HepG2 (cell line): ENCODE data around the gene CEP44. TPM values are rescaled to one million over a fixed set of nuclear protein-coding genes. Genes with fewer than 3 reads are reported as not detected.

Experiments used
- ATAC-seq: fragments of 200-7000 bp; cut with Tn5 transposase; 3 replicates; pipeline ENCODE4 v1.9.1; 2020; ENCODE audit warnings: mild to moderate bottlenecking, moderate library complexity
- BruUV-seq: library from RNA; stranded (reverse); fragments of 400-500 nt; replicated peaks from 2 replicates; lab custom pipeline; 2021; lab: Mats Ljungman, UMichigan
- CTCF ChIA-PET: fragments of 300-600 bp; formaldehyde crosslinking; extraction: SDS; loops from one replicate; lab custom pipeline; 2021; ENCODE audit warnings: low total read pairs, inconsistent platforms, low intra/inter-chr PET ratio; lab: Yijun Ruan, JAX
- POLR2A ChIA-PET: fragments of 350-600 bp; sonication (Branson Sonifier 250); formaldehyde crosslinking; loops from one replicate; lab custom pipeline; 2020; ENCODE audit warnings: antibody characterized with exemption, inconsistent platforms; lab: Yijun Ruan, JAX
- DNase-seq: peaks from one replicate; pipeline ENCODE4 v3.0.0-alpha.2; 2015; ENCODE audit warnings: low spot score
- FAIRE-seq: peaks from 3 replicates; lab custom pipeline; 2011; peaks lifted over from hg19 to GRCh38; lab: Jason Lieb, UNC
- H2AFZ ChIP-seq: one replicate; pipeline ENCODE4 v1.6.1; 2011; ENCODE audit warnings: low read length, inconsistent platforms
- H3K27ac ChIP-seq: fragments of 300-600 bp; 3 replicates; pipeline ENCODE4 v1.8.0; 2011; ENCODE audit warnings: mixed run types, mild to moderate bottlenecking, mixed read lengths, low read length, inconsistent platforms; ENCODE audit not compliant: insufficient read depth; ENCODE audit errors: extremely low read length
- H3K27me3 ChIP-seq, 2 experiments: fragments of 200-600 bp in 1 of 2; 2 replicates in 1 of 2; 3 replicates in 1 of 2; pipeline versions ENCODE4 v1.6.0 to v1.8.0; 2011; ENCODE audit warnings: low read length in 2 of 2, mild to moderate bottlenecking in 2 of 2, moderate library complexity in 2 of 2, inconsistent platforms in 1 of 2; ENCODE audit not compliant: insufficient read depth in 2 of 2, control insufficient read depth in 1 of 2
- H3K36me3 ChIP-seq, 2 experiments: fragments of 200-600 bp in 1 of 2; replicated peaks in 1 of 2; 2 replicates in 1 of 2; 3 replicates in 1 of 2; pipeline versions ENCODE4 v1.5.1 to v1.8.0; 2011; ENCODE audit warnings: low read length in 2 of 2, inconsistent platforms in 1 of 2; ENCODE audit not compliant: insufficient read depth in 2 of 2, control insufficient read depth in 1 of 2
- H3K4me1 ChIP-seq: 2 replicates; pipeline ENCODE4 v1.5.1; 2012; ENCODE audit warnings: low read length, inconsistent platforms; ENCODE audit not compliant: insufficient read depth
- H3K4me2 ChIP-seq: 2 replicates; pipeline ENCODE4 v1.6.0; 2011; ENCODE audit warnings: low read depth, low read length, inconsistent platforms
- H3K4me3 ChIP-seq, 3 experiments: fragments of 200-600 bp in 1 of 3; sonication (generic), shearing (Covaris generic) in 1 of 3; replicated peaks in 1 of 3; 2 replicates each; pipeline ENCODE4 v1.5.1; 2011 to 2016; ENCODE audit warnings: low read length in 3 of 3, inconsistent platforms in 2 of 3, low read depth in 2 of 3, mild to moderate bottlenecking in 2 of 3, control low read depth in 1 of 3, mixed read lengths in 1 of 3; ENCODE audit not compliant: insufficient read depth in 1 of 3
- H3K79me2 ChIP-seq: one replicate; pipeline ENCODE4 v1.6.1; 2011; ENCODE audit warnings: low read length, inconsistent platforms; ENCODE audit not compliant: insufficient read depth
- H3K9ac ChIP-seq: 2 replicates; pipeline ENCODE4 v1.6.0; 2011; ENCODE audit warnings: mild to moderate bottlenecking, low read depth, low read length, inconsistent platforms; ENCODE audit not compliant: insufficient read depth
- H3K9me3 ChIP-seq: 2 replicates; pipeline ENCODE4 v1.5.1; 2012; ENCODE audit warnings: mild to moderate bottlenecking, low read length
- H4K20me1 ChIP-seq: 2 replicates; pipeline ENCODE4 v1.6.0; 2011; ENCODE audit warnings: inconsistent platforms, mild to moderate bottlenecking, low read length, moderate library complexity; ENCODE audit not compliant: insufficient read depth
- ATRX ChIP-seq: sonication (generic); formaldehyde crosslinking; IDR thresholded peaks from 2 replicates; pipeline ENCODE4 v1.4.0; 2020; ENCODE audit warnings: missing genetic modification reagents, borderline replicate concordance
- CHD2 ChIP-seq: IDR thresholded peaks from 2 replicates; pipeline ENCODE4 v1.6.1; 2011; ENCODE audit warnings: low read depth, low read length, improper control_type of control experiment
- CREB1 ChIP-seq, 2 experiments: fragments of 450-650 bp in 1 of 2; IDR thresholded peaks; 2 replicates each; pipeline ENCODE4 v1.6.1; 2016 to 2017; ENCODE audit warnings: control low read depth in 1 of 2, mild to moderate bottlenecking in 1 of 2, missing compliant biosample characterization in 1 of 2, missing genetic modification characterization in 1 of 2
- ISL2 ChIP-seq: sonication (generic); formaldehyde crosslinking; IDR thresholded peaks from 2 replicates; pipeline ENCODE4 v1.5.0; 2020; ENCODE audit warnings: missing genetic modification reagents
- KAT8 ChIP-seq: IDR thresholded peaks from 2 replicates; pipeline ENCODE4 v1.6.1; 2016; ENCODE audit warnings: missing genetic modification reagents, missing compliant biosample characterization
- LCORL ChIP-seq, 2 experiments: fragments of 450-650 bp in 1 of 2; sonication (generic) in 1 of 2; formaldehyde crosslinking in 1 of 2; IDR thresholded peaks; 2 replicates each; pipeline versions ENCODE4 v1.5.0 to v1.6.1; 2017 to 2020; ENCODE audit warnings: antibody characterized with exemption in 1 of 2, missing genetic modification reagents in 1 of 2
- MEIS1 ChIP-seq: sonication (generic); formaldehyde crosslinking; IDR thresholded peaks from 2 replicates; pipeline ENCODE4 v1.9.0; 2021; ENCODE audit warnings: mild to moderate bottlenecking, missing genetic modification reagents, moderate library complexity, borderline replicate concordance
- MEIS2 ChIP-seq: sonication (generic); formaldehyde crosslinking; IDR thresholded peaks from 2 replicates; pipeline ENCODE4 v1.9.0; 2021; ENCODE audit warnings: mild to moderate bottlenecking, missing genetic modification reagents
- NCOA5 ChIP-seq: sonication (generic); formaldehyde crosslinking; IDR thresholded peaks from 2 replicates; pipeline ENCODE4 v1.4.0; 2020; ENCODE audit warnings: missing genetic modification reagents
- NFATC3 ChIP-seq: sonication (generic); formaldehyde crosslinking; IDR thresholded peaks from 2 replicates; pipeline ENCODE4 v1.5.1; 2020; ENCODE audit warnings: mild to moderate bottlenecking, missing genetic modification reagents
- PCBP1 ChIP-seq: fragments of 200-400 bp; formaldehyde crosslinking; IDR thresholded peaks from 2 replicates; pipeline ENCODE4 v1.6.1; 2017; ENCODE audit warnings: mild to moderate bottlenecking, low read depth, low read length, borderline replicate concordance
- RAD21 ChIP-seq: fragments of 450-650 bp; formaldehyde crosslinking; IDR thresholded peaks from 2 replicates; pipeline ENCODE4 v1.5.0; 2020; ENCODE audit warnings: mild to moderate bottlenecking
- SP1 ChIP-seq, 2 experiments: fragments of 450-650 bp in 1 of 2; sonication (generic) in 1 of 2; formaldehyde crosslinking in 1 of 2; IDR thresholded peaks; 2 replicates each; pipeline versions ENCODE4 v1.4.0 to v1.6.1; 2016 to 2020; ENCODE audit warnings: missing genetic modification reagents in 1 of 2
- YEATS4 ChIP-seq: sonication (generic); formaldehyde crosslinking; IDR thresholded peaks from 2 replicates; pipeline ENCODE4 v1.4.0; 2020; ENCODE audit warnings: missing genetic modification reagents, borderline replicate concordance
- ZNF12 ChIP-seq: sonication (generic); formaldehyde crosslinking; IDR thresholded peaks from 2 replicates; pipeline ENCODE4 v1.5.0; 2020; ENCODE audit warnings: missing genetic modification reagents
- ZNF703 ChIP-seq: sonication (generic); formaldehyde crosslinking; IDR thresholded peaks from 2 replicates; pipeline ENCODE4 v1.5.1; 2020; ENCODE audit warnings: missing genetic modification reagents, mild to moderate bottlenecking, moderate library complexity, borderline replicate concordance
- ZSCAN9 ChIP-seq: IDR thresholded peaks from 2 replicates; pipeline ENCODE4 v1.6.1; 2016; ENCODE audit warnings: borderline replicate concordance
- WGBS: methylation state at CpG from one replicate; pipeline ENCODE4 v1.1.6; 2017; ENCODE audit warnings: low lambda C conversion rate; 5-methylcytosine and 5-hydroxymethylcytosine counted together
- in situ Hi-C: cut with HindIII; loops from 2 replicates; pipeline ENCODE4 v1.10.0; 2017; ENCODE audit warnings: low pct_unique_long_range_greater_than_20kb; ENCODE audit not compliant: extremely low pct_ligation_motif_present
- intact Hi-C: fragments of 100-400 bp; cut with micrococcal nuclease; formaldehyde crosslinking; loops from one replicate; pipeline ENCODE4 v1.10.0; 2022; ENCODE audit not compliant: unreplicated experiment
- polyA plus RNA-seq, 8 experiments: library from polyadenylated mRNA; depleted of rRNA in 3 of 8; stranded (reverse) in 7 of 8; unstranded in 1 of 8; fragments of >200 nt; fragmentation: Illumina TruSeq in 4 of 8; extraction: Trizol in 4 of 8; gene quantifications; 2 replicates each; pipeline versions ENCODE4 v1.2.1 to v1.2.3, GENCODE V29; 2011 to 2016; ENCODE audit warnings: low read depth in 4 of 8, missing spikeins in 1 of 8, mixed read lengths in 1 of 8; ENCODE audit not compliant: insufficient read depth in 1 of 8
- total RNA-seq, 5 experiments: library from RNA; depleted of rRNA; stranded (reverse); fragments of >200 nt; fragmentation: Illumina TruSeq; extraction: Trizol; gene quantifications; 2 replicates each; pipeline ENCODE4 v1.2.3, GENCODE V29; 2016; ENCODE audit warnings: low read depth in 1 of 5
- TF ChIP-seq, protein P1 (sequence below): sonication (generic); formaldehyde crosslinking; IDR thresholded peaks from 2 replicates; pipeline ENCODE4 v1.8.0; 2023; ENCODE audit warnings: mild to moderate bottlenecking, missing genetic modification reagents
- TF ChIP-seq, protein P2 (sequence below): sonication (generic); formaldehyde crosslinking; IDR thresholded peaks from 2 replicates; pipeline ENCODE4 v1.8.0; 2022; ENCODE audit warnings: mild to moderate bottlenecking, missing genetic modification reagents; ENCODE audit not compliant: insufficient replicate concordance

Gene CEP44
- total and polyA plus RNA-seq, 2 of the 13 experiments (the other 11 are each of a cell fraction or from before 2014, with no cell fraction given), result 5.5 to 11.9 TPM

DNA sequence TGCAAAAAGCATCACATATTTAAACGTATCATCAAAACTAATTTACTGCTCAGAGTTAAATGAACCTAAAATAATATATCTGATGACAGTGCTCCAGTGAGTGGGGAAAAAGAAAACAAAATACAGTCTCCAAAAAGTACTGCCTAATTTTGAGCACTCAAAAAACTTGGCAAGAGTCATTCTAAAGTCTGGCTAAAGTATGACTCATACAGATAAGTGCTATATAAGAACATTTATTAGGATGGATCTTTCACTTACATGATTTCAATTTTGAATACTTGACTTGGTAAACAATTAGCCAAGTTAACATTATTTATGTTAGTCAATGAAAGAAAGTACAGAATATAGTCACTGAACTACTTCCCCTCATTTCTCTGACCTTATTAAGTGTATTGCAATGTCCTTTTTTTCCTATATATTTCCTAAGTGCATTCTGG is 27.4 kb upstream of the CEP44 start:
- no peaks in the 10 kb centered on the region; a peak in 2 of 5 replicates for H3K36me3 ChIP-seq
- H3K4me2 ChIP-seq, result no peak overlapping the region
- H3K4me3 ChIP-seq, result no peak overlapping the region
- no peaks in the 10 kb centered on the region for H3K27me3 ChIP-seq
- no peak for TF ChIP-seq ISL2
- no peak for TF ChIP-seq ZNF12 (CRISPR knock-in tag)
- TF ChIP-seq CREB1 (IDR thresholded peaks at IDR 0.05), result no peak
- TF ChIP-seq CREB1 (CRISPR knock-in tag; IDR thresholded peaks at IDR 0.05), result no peak
- no peak for TF ChIP-seq ZNF703 (CRISPR knock-in tag)
- TF ChIP-seq RAD21 (CRISPR knock-in tag), result no peak
- no peak for TF ChIP-seq NCOA5 (CRISPR knock-in tag)
- TF ChIP-seq, protein P1, sequence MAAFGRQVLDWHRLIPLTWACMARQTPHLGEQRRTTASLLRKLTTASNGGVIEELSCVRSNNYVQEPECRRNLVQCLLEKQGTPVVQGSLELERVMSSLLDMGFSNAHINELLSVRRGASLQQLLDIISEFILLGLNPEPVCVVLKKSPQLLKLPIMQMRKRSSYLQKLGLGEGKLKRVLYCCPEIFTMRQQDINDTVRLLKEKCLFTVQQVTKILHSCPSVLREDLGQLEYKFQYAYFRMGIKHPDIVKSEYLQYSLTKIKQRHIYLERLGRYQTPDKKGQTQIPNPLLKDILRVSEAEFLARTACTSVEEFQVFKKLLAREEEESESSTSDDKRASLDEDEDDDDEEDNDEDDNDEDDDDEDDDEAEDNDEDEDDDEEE (CRISPR knock-in tag), result no peak
- TF ChIP-seq MEIS1 (CRISPR knock-in tag), result no peak
- no peak for TF ChIP-seq ZSCAN9 (CRISPR knock-in tag)
- no peak for TF ChIP-seq YEATS4 (CRISPR knock-in tag)
- TF ChIP-seq, protein P2, sequence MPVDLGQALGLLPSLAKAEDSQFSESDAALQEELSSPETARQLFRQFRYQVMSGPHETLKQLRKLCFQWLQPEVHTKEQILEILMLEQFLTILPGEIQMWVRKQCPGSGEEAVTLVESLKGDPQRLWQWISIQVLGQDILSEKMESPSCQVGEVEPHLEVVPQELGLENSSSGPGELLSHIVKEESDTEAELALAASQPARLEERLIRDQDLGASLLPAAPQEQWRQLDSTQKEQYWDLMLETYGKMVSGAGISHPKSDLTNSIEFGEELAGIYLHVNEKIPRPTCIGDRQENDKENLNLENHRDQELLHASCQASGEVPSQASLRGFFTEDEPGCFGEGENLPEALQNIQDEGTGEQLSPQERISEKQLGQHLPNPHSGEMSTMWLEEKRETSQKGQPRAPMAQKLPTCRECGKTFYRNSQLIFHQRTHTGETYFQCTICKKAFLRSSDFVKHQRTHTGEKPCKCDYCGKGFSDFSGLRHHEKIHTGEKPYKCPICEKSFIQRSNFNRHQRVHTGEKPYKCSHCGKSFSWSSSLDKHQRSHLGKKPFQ (CRISPR knock-in tag), result no peak
- no peak for TF ChIP-seq NFATC3
- no peak for TF ChIP-seq PCBP1
- no peak for TF ChIP-seq LCORL (IDR thresholded peaks at IDR 0.05)
- no peak for TF ChIP-seq LCORL (CRISPR knock-in tag; IDR thresholded peaks at IDR 0.05)
- TF ChIP-seq KAT8 (CRISPR knock-in tag), result no peak
- TF ChIP-seq CHD2, result no peak
- TF ChIP-seq ATRX (CRISPR knock-in tag), result no peak
- TF ChIP-seq MEIS2 (CRISPR knock-in tag), result no peak
- TF ChIP-seq SP1 (IDR thresholded peaks at IDR 0.05), result no peak
- TF ChIP-seq SP1 (CRISPR knock-in tag; IDR thresholded peaks at IDR 0.05), result no peak
- ChIA-PET POLR2A (no interaction called here), CTCF (no interaction called here)
- FAIRE-seq, result no peak
- no peak for ATAC-seq
- intact Hi-C loops (no loop called here), in situ Hi-C loops (no loop called here)
- no peaks in the 10 kb centered on the region for H4K20me1 ChIP-seq
- no peaks in the 10 kb centered on the region for H3K79me2 ChIP-seq
- WGBS, result 95% methylated on average over 1 of the region's 1 CpG
- no peaks in the 10 kb centered on the region for H3K9me3 ChIP-seq
- DNase-seq, result no peak
- no peak overlapping the region for H3K27ac ChIP-seq
- no peak overlapping the region for H2AFZ ChIP-seq
- peaks cover 8% of the 10 kb centered on the region for H3K4me1 ChIP-seq
- H3K9ac ChIP-seq, result no peak overlapping the region
- no TSS peak for BruUV-seq
